ENCODE results near the gene ACOX2. TPM values are rescaled to one million over a fixed set of nuclear protein-coding genes. Genes with fewer than 3 reads are reported as not detected.
A peak's percentile ranks its signal among the peaks of the same experiment; 100 is the strongest.

The ACOX2 gene
- total RNA-seq, 1 donor from 2014 or later: 20.2 TPM

DNA sequence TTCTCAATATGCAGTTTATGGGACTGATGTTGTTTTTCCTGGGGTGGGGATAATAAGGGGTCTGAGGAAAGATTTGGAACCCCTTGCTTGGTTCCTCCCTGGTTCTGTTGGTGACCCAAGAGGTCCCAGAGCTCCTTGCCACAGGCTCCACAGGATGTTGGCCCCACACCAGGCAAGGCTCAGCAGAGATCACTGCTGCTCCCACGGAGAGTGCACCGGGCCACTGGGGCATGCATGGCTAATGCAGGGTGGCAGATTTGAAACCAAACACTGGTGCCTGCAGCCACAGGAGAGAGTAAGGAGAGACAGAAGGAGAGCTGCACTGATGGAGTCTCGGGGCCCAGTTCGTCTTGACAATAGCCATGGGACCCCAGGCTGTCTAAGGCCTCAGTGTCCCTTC, 37.7 kb upstream of the ACOX2 start:
- H3K36me3 ChIP-seq: peaks cover 4% of the 10 kb centered on the region
- TF ChIP-seq, protein P1, sequence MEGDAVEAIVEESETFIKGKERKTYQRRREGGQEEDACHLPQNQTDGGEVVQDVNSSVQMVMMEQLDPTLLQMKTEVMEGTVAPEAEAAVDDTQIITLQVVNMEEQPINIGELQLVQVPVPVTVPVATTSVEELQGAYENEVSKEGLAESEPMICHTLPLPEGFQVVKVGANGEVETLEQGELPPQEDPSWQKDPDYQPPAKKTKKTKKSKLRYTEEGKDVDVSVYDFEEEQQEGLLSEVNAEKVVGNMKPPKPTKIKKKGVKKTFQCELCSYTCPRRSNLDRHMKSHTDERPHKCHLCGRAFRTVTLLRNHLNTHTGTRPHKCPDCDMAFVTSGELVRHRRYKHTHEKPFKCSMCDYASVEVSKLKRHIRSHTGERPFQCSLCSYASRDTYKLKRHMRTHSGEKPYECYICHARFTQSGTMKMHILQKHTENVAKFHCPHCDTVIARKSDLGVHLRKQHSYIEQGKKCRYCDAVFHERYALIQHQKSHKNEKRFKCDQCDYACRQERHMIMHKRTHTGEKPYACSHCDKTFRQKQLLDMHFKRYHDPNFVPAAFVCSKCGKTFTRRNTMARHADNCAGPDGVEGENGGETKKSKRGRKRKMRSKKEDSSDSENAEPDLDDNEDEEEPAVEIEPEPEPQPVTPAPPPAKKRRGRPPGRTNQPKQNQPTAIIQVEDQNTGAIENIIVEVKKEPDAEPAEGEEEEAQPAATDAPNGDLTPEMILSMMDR (IDR thresholded peaks at IDR 0.05): no peak
- H3K4me1 ChIP-seq: no peaks in the 10 kb centered on the region
- peak overlapping the region; percentile 88 for H3K27ac ChIP-seq
- intact Hi-C loops (cut with DNase I): loop anchor here (10.0 kb wide), 1 partner anchor 50 kb away; no protein-coding TSS in a partner anchor
- H3K27me3 ChIP-seq (ENCODE audit: low read depth): no peaks in the 10 kb centered on the region
- peak overlapping the region; percentile 52 for H3K4me3 ChIP-seq
- H3K9me3 ChIP-seq: no peaks in the 10 kb centered on the region
- DNase-seq (no peak), ATAC-seq (no peak)

DNA sequence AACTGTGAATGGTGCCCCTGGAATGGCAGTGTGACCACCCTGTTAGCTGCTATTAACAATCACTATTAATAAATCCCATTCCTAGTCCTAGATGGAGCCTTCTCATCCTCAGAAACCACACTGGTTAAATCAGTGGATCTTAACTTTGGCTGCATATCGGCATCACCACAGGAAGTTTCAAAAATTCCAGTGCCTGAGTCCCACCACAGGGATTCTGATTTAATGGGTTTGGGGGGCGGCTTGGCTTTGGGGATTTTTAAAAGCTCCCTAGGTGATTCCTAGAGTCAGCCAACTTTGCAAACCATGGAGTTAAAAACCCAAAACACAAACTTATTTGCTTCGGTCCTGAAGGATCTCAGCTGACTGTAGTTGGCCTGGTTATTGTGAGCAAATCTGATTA, 37.1 kb upstream of the ACOX2 start:
- Histone ChIP-seq H3K4me1 (no peaks in the 10 kb centered on the region), H3K9me3 (no peaks in the 10 kb centered on the region), H3K27me3 (ENCODE audit: low read depth) (no peaks in the 10 kb centered on the region), H3K27ac (no peak overlapping the region), H3K4me3 (peak overlapping the region; percentile 52), H3K36me3 (peaks cover 4% of the 10 kb centered on the region)
- DNase-seq: no peak
- no peak for ATAC-seq
- TF ChIP-seq, protein P1 (IDR thresholded peaks at IDR 0.05): no peak
- intact Hi-C loops (cut with DNase I): loop anchor here (10.0 kb wide), 1 partner anchor 51 kb away; no protein-coding TSS in a partner anchor

DNA sequence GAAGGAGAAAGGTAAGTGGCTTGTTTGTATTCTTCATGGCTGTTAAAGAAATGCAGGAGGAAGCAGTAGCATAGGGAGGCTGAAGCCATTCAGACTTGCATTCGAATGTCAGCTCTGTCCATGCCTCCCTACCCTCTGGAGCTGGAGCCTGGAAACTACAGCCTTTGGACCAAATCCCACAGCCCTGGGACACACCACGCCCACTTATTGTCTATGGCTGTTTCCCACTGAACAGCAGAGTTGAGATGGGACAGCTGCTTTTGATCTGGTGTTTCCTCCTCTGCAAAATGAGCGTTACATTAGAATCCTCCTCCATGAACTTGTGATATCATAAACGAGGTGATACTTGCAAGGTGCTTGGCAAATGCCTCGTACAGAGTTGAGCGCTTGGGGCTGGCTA, 36.6 kb upstream of the ACOX2 start:
- no peaks in the 10 kb centered on the region for H3K4me1 ChIP-seq
- H3K36me3 ChIP-seq: peaks cover 4% of the 10 kb centered on the region
- no peaks in the 10 kb centered on the region for H3K9me3 ChIP-seq
- no peaks in the 10 kb centered on the region for H3K27me3 ChIP-seq (ENCODE audit: low read depth)
- ATAC-seq (no peak), DNase-seq (no peak)
- H3K4me3 ChIP-seq: peak overlapping the region; percentile 52
- intact Hi-C loops (cut with DNase I): loop anchor here (10.0 kb wide), 1 partner anchor 51 kb away; no protein-coding TSS in a partner anchor
- H3K27ac ChIP-seq: no peak overlapping the region
- TF ChIP-seq, protein P1 (IDR thresholded peaks at IDR 0.05): no peak

DNA sequence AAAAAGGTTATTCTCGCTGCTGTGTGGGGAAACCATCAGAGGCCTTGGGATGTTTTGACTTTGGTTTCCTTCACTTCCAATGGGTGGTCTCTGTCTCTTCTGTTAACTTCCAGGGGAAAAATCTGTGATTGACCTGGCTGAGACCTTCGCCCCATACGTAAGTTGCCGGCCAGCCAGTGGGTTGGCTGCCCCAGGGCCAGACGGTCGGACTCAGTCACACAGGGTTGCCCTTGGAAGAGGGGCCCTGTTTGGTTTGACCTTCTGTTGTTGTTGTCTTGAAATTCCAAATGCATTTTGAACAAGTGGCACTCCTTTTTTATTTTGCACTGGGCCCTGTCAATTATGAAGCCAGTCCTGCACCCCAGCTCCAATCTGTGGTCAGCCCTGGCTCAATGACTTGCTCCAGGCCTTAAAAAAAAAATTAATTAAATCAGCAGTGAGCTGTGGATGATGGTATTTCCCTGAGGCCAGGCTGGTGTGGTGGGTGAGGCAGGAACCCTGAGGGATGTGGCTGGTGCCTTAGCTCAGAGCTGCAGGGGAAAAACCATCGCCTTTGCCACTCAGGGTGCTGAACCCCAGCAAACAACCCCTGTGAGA, 35.7 kb upstream of the ACOX2 start:
- H3K9me3 ChIP-seq: no peaks in the 10 kb centered on the region
- peak overlapping the region; percentile 52 for H3K4me3 ChIP-seq
- ATAC-seq (no peak), DNase-seq (no peak)
- peaks cover 4% of the 10 kb centered on the region for H3K36me3 ChIP-seq
- no peaks in the 10 kb centered on the region for H3K27me3 ChIP-seq (ENCODE audit: low read depth)
- H3K27ac ChIP-seq: no peak overlapping the region
- intact Hi-C loops (cut with DNase I): loop anchor here (10.0 kb wide), 1 partner anchor 52 kb away; no protein-coding TSS in a partner anchor
- no peaks in the 10 kb centered on the region for H3K4me1 ChIP-seq
- TF ChIP-seq, protein P1 (IDR thresholded peaks at IDR 0.05): no peak

DNA sequence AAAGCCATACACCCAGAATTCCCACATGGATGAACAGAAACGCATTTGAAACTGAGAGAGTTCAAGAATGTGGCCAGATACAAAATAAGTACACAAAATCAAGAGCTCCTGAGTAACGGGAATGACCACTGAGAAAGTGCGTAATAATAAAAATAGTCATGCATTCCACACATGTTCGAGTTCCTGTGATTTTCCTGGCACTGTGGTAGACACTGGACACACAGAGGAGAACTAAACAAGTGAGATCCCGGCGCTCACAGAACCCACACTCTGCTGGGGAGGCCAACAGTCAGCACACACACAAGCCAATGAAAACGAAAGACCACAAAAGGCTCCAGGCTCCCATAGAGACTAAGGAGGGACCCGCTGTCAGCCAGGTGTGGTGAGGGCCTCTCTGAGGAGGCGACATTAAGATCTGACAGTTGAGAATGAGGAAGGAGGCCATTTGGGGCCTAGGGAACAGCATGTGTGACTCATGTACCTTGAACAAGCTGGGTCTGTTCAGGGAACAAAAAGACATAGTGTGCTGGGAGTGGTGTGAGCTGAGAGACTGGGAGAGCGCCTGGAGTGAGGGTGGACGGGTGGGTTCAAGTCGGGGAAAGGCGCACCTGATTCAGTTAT, 35.1 kb upstream of the ACOX2 start:
- intact Hi-C loops (cut with DNase I): loop anchor here (10.0 kb wide), 1 partner anchor 53 kb away; no protein-coding TSS in a partner anchor
- H3K27ac ChIP-seq: no peak overlapping the region
- ATAC-seq (no peak), DNase-seq (no peak)
- H3K9me3 ChIP-seq: no peaks in the 10 kb centered on the region
- no peaks in the 10 kb centered on the region for H3K27me3 ChIP-seq (ENCODE audit: low read depth)
- TF ChIP-seq, protein P1 (IDR thresholded peaks at IDR 0.05): no peak
- H3K36me3 ChIP-seq: peaks cover 7% of the 10 kb centered on the region
- H3K4me3 ChIP-seq: no peak overlapping the region
- H3K4me1 ChIP-seq: no peaks in the 10 kb centered on the region

Data from lower lobe of right lung (tissue), 2 donors.